HepG2 (cell line): ENCODE measurements around the gene GP9. TPM values are rescaled to one million over a fixed set of nuclear protein-coding genes. Genes with fewer than 3 reads are reported as not detected.
A peak's percentile ranks its signal among the peaks of the same experiment; 100 is the strongest.

Experiments used
- ARNT2 ChIP-seq: sonication (generic); formaldehyde crosslinking; IDR thresholded peaks from 2 replicates; pipeline ENCODE4 v1.8.0; 2022; ENCODE audit warnings: mild to moderate bottlenecking, low read depth, missing genetic modification reagents, moderate library complexity
- EP300 ChIP-seq, 3 experiments: sonication (generic) in 1 of 3; formaldehyde crosslinking in 1 of 3; IDR thresholded peaks; 2 replicates each; pipeline versions ENCODE4 v1.5.1 to v1.6.1; 2011 to 2020; ENCODE audit warnings: low read depth in 2 of 3, low read length in 2 of 3, borderline replicate concordance in 1 of 3, improper control_type of control experiment in 1 of 3, mild to moderate bottlenecking in 1 of 3, missing genetic modification reagents in 1 of 3, moderate library complexity in 1 of 3
- FOXK2 ChIP-seq: fragments of 450-650 bp; IDR thresholded peaks from 2 replicates; pipeline ENCODE4 v1.6.1; 2016
- GPN1 ChIP-seq: sonication (generic); formaldehyde crosslinking; IDR thresholded peaks from 2 replicates; pipeline ENCODE4 v1.5.1; 2020; ENCODE audit warnings: missing genetic modification reagents, borderline replicate concordance
- HNF4A ChIP-seq: sonication (generic); formaldehyde crosslinking; IDR thresholded peaks from 2 replicates; pipeline ENCODE4 v1.4.0; 2020; ENCODE audit warnings: missing genetic modification reagents
- HOXA3 ChIP-seq: sonication (generic); formaldehyde crosslinking; IDR thresholded peaks from 2 replicates; pipeline ENCODE4 v1.5.0; 2020; ENCODE audit warnings: missing genetic modification reagents
- KLF11 ChIP-seq: IDR thresholded peaks from 2 replicates; pipeline ENCODE4 v1.6.1; 2016; ENCODE audit warnings: missing compliant biosample characterization
- NR2F6 ChIP-seq, 2 experiments: IDR thresholded peaks; 2 replicates each; pipeline ENCODE4 v1.6.1; 2016; ENCODE audit warnings: antibody characterized with exemption in 1 of 2, mild to moderate bottlenecking in 1 of 2
- SALL1 ChIP-seq: sonication (generic); formaldehyde crosslinking; IDR thresholded peaks from 2 replicates; pipeline ENCODE4 v1.8.0; 2022; ENCODE audit warnings: mild to moderate bottlenecking, missing genetic modification reagents
- TBX2 ChIP-seq: sonication (generic); formaldehyde crosslinking; IDR thresholded peaks from 2 replicates; pipeline ENCODE4 v1.5.0; 2020; ENCODE audit warnings: missing genetic modification reagents, mild to moderate bottlenecking, borderline replicate concordance
- THRA ChIP-seq: sonication (generic); formaldehyde crosslinking; IDR thresholded peaks from 2 replicates; pipeline ENCODE4 v1.4.0; 2020; ENCODE audit warnings: missing genetic modification reagents, borderline replicate concordance
- ZMAT3 ChIP-seq: sonication (generic); formaldehyde crosslinking; conservative IDR thresholded peaks from 2 replicates; pipeline ENCODE4 v1.7.0; 2021; ENCODE audit warnings: missing genetic modification reagents
- ZNF205 ChIP-seq: IDR thresholded peaks from 2 replicates; pipeline ENCODE4 v1.6.1; 2018; ENCODE audit warnings: missing biosample characterization, missing genetic modification reagents
- ZNF362 ChIP-seq: sonication (generic); formaldehyde crosslinking; IDR thresholded peaks from 2 replicates; pipeline ENCODE4 v1.4.0; 2020; ENCODE audit warnings: missing genetic modification reagents, mild to moderate bottlenecking, borderline replicate concordance
- ZNF530 ChIP-seq: sonication (generic); formaldehyde crosslinking; IDR thresholded peaks from 2 replicates; pipeline ENCODE4 v1.5.0; 2020; ENCODE audit warnings: low read depth, mild to moderate bottlenecking, missing genetic modification reagents
- ZNF605 ChIP-seq: sonication (generic); formaldehyde crosslinking; IDR thresholded peaks from 2 replicates; pipeline ENCODE4 v1.8.0; 2022; ENCODE audit warnings: mild to moderate bottlenecking, missing genetic modification reagents
- polyA plus RNA-seq, 8 experiments: library from polyadenylated mRNA; depleted of rRNA in 3 of 8; stranded (reverse) in 7 of 8; unstranded in 1 of 8; fragments of >200 nt; fragmentation: Illumina TruSeq in 4 of 8; extraction: Trizol in 4 of 8; gene quantifications; 2 replicates each; pipeline versions ENCODE4 v1.2.1 to v1.2.3, GENCODE V29; 2011 to 2016; ENCODE audit warnings: low read depth in 4 of 8, missing spikeins in 1 of 8, mixed read lengths in 1 of 8; ENCODE audit not compliant: insufficient read depth in 1 of 8
- total RNA-seq, 5 experiments: library from RNA; depleted of rRNA; stranded (reverse); fragments of >200 nt; fragmentation: Illumina TruSeq; extraction: Trizol; gene quantifications; 2 replicates each; pipeline ENCODE4 v1.2.3, GENCODE V29; 2016; ENCODE audit warnings: low read depth in 1 of 5
- TF ChIP-seq, protein P1 (sequence below): IDR thresholded peaks from 2 replicates; pipeline ENCODE4 v1.6.1; 2016; ENCODE audit warnings: low read depth, missing genetic modification reagents, missing compliant biosample characterization
- TF ChIP-seq, protein P2 (sequence below): IDR thresholded peaks from 2 replicates; pipeline ENCODE4 v1.6.1; 2012; ENCODE audit warnings: inconsistent platforms
- TF ChIP-seq, protein P3 (sequence below): sonication (generic); formaldehyde crosslinking; IDR thresholded peaks from 2 replicates; pipeline ENCODE4 v1.5.0; 2020; ENCODE audit warnings: mild to moderate bottlenecking, missing genetic modification reagents, borderline replicate concordance

GP9 gene
- total and polyA plus RNA-seq, 2 of the 13 experiments (the other 11 are each of a cell fraction or from before 2014, with no cell fraction given) = not detected

DNA sequence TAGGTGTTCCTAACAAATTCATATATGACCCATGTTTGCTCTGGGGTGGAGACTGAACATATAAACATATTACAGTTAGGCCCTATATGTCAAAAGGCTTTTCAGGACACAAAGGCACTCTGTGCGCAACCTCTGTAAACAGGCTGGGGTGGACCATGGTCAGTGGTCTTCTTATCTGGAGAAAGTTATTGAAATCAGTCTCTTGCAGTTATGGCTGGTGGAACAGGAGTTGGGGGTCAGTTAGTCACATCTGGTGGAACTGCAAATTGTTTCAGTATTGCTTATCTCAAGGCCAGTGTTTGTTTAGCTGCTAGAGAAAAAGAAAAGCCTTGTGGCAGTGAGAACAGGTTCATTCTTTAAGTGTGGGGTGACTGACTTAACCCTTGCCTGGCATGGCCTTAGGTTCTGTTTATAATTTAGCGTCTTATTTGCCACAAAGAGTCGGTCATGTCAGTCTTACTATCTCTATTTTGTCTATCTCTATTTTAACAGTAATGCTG is 5.9 kb upstream of the GP9 start (continued):
- TF ChIP-seq EP300 (IDR thresholded peaks at IDR 0.05; ENCODE audit: low read depth in 2 of 2, low read length in 2 of 2) = peak in 1 of 2 experiments; percentile 57; a peak in 2 of 4 replicates
- TF ChIP-seq EP300 (CRISPR knock-in tag; IDR thresholded peaks at IDR 0.05; ENCODE audit: borderline replicate concordance) = no peak
- TF ChIP-seq THRA (CRISPR knock-in tag) = peak; percentile 35; the same call in 1 of the 2 replicates
- TF ChIP-seq, protein P1, sequence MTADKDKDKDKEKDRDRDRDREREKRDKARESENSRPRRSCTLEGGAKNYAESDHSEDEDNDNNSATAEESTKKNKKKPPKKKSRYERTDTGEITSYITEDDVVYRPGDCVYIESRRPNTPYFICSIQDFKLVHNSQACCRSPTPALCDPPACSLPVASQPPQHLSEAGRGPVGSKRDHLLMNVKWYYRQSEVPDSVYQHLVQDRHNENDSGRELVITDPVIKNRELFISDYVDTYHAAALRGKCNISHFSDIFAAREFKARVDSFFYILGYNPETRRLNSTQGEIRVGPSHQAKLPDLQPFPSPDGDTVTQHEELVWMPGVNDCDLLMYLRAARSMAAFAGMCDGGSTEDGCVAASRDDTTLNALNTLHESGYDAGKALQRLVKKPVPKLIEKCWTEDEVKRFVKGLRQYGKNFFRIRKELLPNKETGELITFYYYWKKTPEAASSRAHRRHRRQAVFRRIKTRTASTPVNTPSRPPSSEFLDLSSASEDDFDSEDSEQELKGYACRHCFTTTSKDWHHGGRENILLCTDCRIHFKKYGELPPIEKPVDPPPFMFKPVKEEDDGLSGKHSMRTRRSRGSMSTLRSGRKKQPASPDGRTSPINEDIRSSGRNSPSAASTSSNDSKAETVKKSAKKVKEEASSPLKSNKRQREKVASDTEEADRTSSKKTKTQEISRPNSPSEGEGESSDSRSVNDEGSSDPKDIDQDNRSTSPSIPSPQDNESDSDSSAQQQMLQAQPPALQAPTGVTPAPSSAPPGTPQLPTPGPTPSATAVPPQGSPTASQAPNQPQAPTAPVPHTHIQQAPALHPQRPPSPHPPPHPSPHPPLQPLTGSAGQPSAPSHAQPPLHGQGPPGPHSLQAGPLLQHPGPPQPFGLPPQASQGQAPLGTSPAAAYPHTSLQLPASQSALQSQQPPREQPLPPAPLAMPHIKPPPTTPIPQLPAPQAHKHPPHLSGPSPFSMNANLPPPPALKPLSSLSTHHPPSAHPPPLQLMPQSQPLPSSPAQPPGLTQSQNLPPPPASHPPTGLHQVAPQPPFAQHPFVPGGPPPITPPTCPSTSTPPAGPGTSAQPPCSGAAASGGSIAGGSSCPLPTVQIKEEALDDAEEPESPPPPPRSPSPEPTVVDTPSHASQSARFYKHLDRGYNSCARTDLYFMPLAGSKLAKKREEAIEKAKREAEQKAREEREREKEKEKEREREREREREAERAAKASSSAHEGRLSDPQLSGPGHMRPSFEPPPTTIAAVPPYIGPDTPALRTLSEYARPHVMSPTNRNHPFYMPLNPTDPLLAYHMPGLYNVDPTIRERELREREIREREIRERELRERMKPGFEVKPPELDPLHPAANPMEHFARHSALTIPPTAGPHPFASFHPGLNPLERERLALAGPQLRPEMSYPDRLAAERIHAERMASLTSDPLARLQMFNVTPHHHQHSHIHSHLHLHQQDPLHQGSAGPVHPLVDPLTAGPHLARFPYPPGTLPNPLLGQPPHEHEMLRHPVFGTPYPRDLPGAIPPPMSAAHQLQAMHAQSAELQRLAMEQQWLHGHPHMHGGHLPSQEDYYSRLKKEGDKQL (CRISPR knock-in tag) = peak; percentile 31; the same call in 1 of the 2 replicates
- 0 out of 2 replicates have a peak, but pooled peaks have one; percentile 32 for TF ChIP-seq HOXA3 (CRISPR knock-in tag)
- peak; percentile 67; the same call in 1 of the 2 replicates for TF ChIP-seq SALL1 (CRISPR knock-in tag)
- TF ChIP-seq ZNF362 (CRISPR knock-in tag) = peak; percentile 41; the same call in 1 of the 2 replicates
- TF ChIP-seq ZNF530 (CRISPR knock-in tag) = no peak
- TF ChIP-seq, protein P2, sequence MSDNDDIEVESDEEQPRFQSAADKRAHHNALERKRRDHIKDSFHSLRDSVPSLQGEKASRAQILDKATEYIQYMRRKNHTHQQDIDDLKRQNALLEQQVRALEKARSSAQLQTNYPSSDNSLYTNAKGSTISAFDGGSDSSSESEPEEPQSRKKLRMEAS = peak; percentile 30; the same call in 1 of the 2 replicates
- TF ChIP-seq NR2F6 (IDR thresholded peaks at IDR 0.05) = peak; percentile 53; the same call in 1 of the 2 replicates
- peak; percentile 33 for TF ChIP-seq NR2F6 (CRISPR knock-in tag; IDR thresholded peaks at IDR 0.05)
- TF ChIP-seq GPN1 (CRISPR knock-in tag) = no peak
- TF ChIP-seq HNF4A = peak; percentile 65
- 0 out of 2 replicates have a peak, but pooled peaks have one; percentile 25 for TF ChIP-seq ZNF205 (CRISPR knock-in tag)
- 0 out of 2 replicates have a peak, but pooled peaks have one; percentile 47 for TF ChIP-seq ZNF605 (CRISPR knock-in tag)
- TF ChIP-seq ZMAT3 (CRISPR knock-in tag) = 0 out of 2 replicates have a peak, but pooled peaks have one; percentile 25
- TF ChIP-seq KLF11 = no peak
- TF ChIP-seq, protein P3, sequence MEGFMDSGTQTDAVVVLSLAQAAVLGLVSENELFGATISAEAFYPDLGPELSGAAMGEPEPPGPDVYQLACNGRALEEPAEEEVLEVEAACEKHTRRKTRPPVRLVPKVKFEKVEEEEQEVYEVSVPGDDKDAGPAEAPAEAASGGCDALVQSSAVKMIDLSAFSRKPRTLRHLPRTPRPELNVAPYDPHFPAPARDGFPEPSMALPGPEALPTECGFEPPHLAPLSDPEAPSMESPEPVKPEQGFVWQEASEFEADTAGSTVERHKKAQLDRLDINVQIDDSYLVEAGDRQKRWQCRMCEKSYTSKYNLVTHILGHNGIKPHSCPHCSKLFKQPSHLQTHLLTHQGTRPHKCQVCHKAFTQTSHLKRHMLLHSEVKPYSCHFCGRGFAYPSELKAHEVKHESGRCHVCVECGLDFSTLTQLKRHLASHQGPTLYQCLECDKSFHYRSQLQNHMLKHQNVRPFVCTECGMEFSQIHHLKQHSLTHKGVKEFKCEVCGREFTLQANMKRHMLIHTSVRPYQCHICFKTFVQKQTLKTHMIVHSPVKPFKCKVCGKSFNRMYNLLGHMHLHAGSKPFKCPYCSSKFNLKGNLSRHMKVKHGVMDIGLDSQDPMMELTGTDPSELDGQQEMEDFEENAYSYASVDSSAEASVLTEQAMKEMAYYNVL (CRISPR knock-in tag) = peak; percentile 19; the same call in 1 of the 2 replicates
- TF ChIP-seq ARNT2 (CRISPR knock-in tag) = 0 out of 2 replicates have a peak, but pooled peaks have one; percentile 45
- TF ChIP-seq TBX2 (CRISPR knock-in tag) = peak; percentile 87
- TF ChIP-seq FOXK2 = peak; percentile 34; the same call in 1 of the 2 replicates
